ENCODE data around the gene FGF18. TPM values are rescaled to one million over a fixed set of nuclear protein-coding genes. Genes with fewer than 3 reads are reported as not detected.

The FGF18 gene
- total RNA-seq, 1 experiment from 2014 or later, result 0.52 TPM

- intact Hi-C loops (cut with micrococcal nuclease; ENCODE audit: unreplicated experiment), result loop anchor here (5.0 kb wide), 1 partner anchor 99 kb away; no protein-coding TSS in a partner anchor
- DNase-seq, result no peak
Observed at GRCh38 chr5:171498166-171498565, 78.7 kb downstream of the FGF18 start.

GRCh38 chr5:171499611-171500010 lies 80.2 kb downstream of the FGF18 start:
- H3K4me2 ChIP-seq, result no peak overlapping the region
- POLR2A ChIA-PET (ENCODE audit: unreplicated experiment), result no interaction called here
- no peaks in the 10 kb centered on the region for H4K20me1 ChIP-seq (ENCODE audit: insufficient read depth)
- no peak for DNase-seq
- H3K27me3 ChIP-seq (ENCODE audit: insufficient read depth, low read depth), result no peaks in the 10 kb centered on the region
- H3K4me3 ChIP-seq, result no peak overlapping the region
- H3K27ac ChIP-seq, result no peak overlapping the region
- peaks cover 16% of the 10 kb centered on the region for H3F3A ChIP-seq (ENCODE audit: insufficient read depth, low read depth)
- H2AFZ ChIP-seq, result no peak overlapping the region
- no peaks in the 10 kb centered on the region for H3K9me3 ChIP-seq (ENCODE audit: insufficient read depth, low read depth)
- intact Hi-C loops (cut with micrococcal nuclease; ENCODE audit: unreplicated experiment), result loop anchor here (5.0 kb wide), 1 partner anchor 98 kb away; no protein-coding TSS in a partner anchor
- no peaks in the 10 kb centered on the region for H3K9me2 ChIP-seq (ENCODE audit: insufficient read depth)
- H3K4me1 ChIP-seq (replicated peaks; ENCODE audit: insufficient read depth), result peaks cover 26% of the 10 kb centered on the region
- CTCF ChIA-PET, result no interaction called here
- TF ChIP-seq EZH2 (IDR thresholded peaks at IDR 0.05; ENCODE audit: low read depth) (no peak), CTCF (conservative IDR thresholded peaks at IDR 0.05) (no peak)
- H3K79me2 ChIP-seq (ENCODE audit: low read depth), result no peaks in the 10 kb centered on the region
- no TSS peak for BruUV-seq (replicated peaks)
- H3K36me3 ChIP-seq (ENCODE audit: low read depth), result no peaks in the 10 kb centered on the region

More at GRCh38 chr5:171498166-171498565, 78.7 kb downstream of the FGF18 start:
- no TSS peak for BruUV-seq (replicated peaks)
- POLR2A ChIA-PET (ENCODE audit: unreplicated experiment), result interaction anchor here (0.6 kb wide), 1 partner anchor 15 kb away, joined by 18 read pairs; no protein-coding TSS in a partner anchor
- Histone ChIP-seq H3K36me3 (ENCODE audit: low read depth) (no peaks in the 10 kb centered on the region), H4K20me1 (ENCODE audit: insufficient read depth) (no peaks in the 10 kb centered on the region), H3K79me2 (ENCODE audit: low read depth) (no peaks in the 10 kb centered on the region), H3K4me1 (replicated peaks; ENCODE audit: insufficient read depth) (peaks cover 40% of the 10 kb centered on the region), H3K4me2 (no peak overlapping the region), H3K9me3 (ENCODE audit: insufficient read depth, low read depth) (no peaks in the 10 kb centered on the region), H3K27ac (no peak overlapping the region), H3K27me3 (ENCODE audit: insufficient read depth, low read depth) (no peaks in the 10 kb centered on the region), H3F3A (ENCODE audit: insufficient read depth, low read depth) (peaks cover 31% of the 10 kb centered on the region), H3K4me3 (no peak overlapping the region), H3K9me2 (ENCODE audit: insufficient read depth) (no peaks in the 10 kb centered on the region), H2AFZ (no peak overlapping the region)
- TF ChIP-seq EZH2 (IDR thresholded peaks at IDR 0.05; ENCODE audit: low read depth) (no peak), CTCF (conservative IDR thresholded peaks at IDR 0.05) (no peak)
- CTCF ChIA-PET, result no interaction called here

GRCh38 chr5:171505473-171506043 lies 86.1 kb downstream of the FGF18 start:
- intact Hi-C loops (cut with micrococcal nuclease; ENCODE audit: unreplicated experiment), result no loop called here
- Histone ChIP-seq H3K4me3 (no peak overlapping the region), H3K79me2 (ENCODE audit: low read depth) (no peaks in the 10 kb centered on the region), H3K4me1 (replicated peaks; ENCODE audit: insufficient read depth) (no peaks in the 10 kb centered on the region), H3K9me2 (ENCODE audit: insufficient read depth) (no peaks in the 10 kb centered on the region), H3K9me3 (ENCODE audit: insufficient read depth, low read depth) (no peaks in the 10 kb centered on the region), H2AFZ (no peak overlapping the region), H3K4me2 (no peak overlapping the region), H4K20me1 (ENCODE audit: insufficient read depth) (no peaks in the 10 kb centered on the region), H3K36me3 (ENCODE audit: low read depth) (no peaks in the 10 kb centered on the region), H3F3A (ENCODE audit: insufficient read depth, low read depth) (no peaks in the 10 kb centered on the region), H3K27me3 (ENCODE audit: insufficient read depth, low read depth) (no peaks in the 10 kb centered on the region), H3K27ac (no peak overlapping the region)
- POLR2A ChIA-PET (ENCODE audit: unreplicated experiment), result interaction anchor here (0.6 kb wide), 1 partner anchor 16 kb away, joined by 11 read pairs; no protein-coding TSS in a partner anchor
- CTCF ChIA-PET, result interaction anchor here (1.1 kb wide), 1 partner anchor 12 kb away, joined by 7 read pairs; no protein-coding TSS in a partner anchor
- no TSS peak for BruUV-seq (replicated peaks)
- DNase-seq, result no peak
- TF ChIP-seq EZH2 (IDR thresholded peaks at IDR 0.05; ENCODE audit: low read depth) (no peak), CTCF (conservative IDR thresholded peaks at IDR 0.05) (no peak)
